Stimulated activated CD8-positive, alpha-beta memory T cell treated with anti-CD3 and anti-CD28 coated beads, Interleukin-2, amount 100 ng/mL, for 48 hours (primary cell): ENCODE data around the gene HPD.
"Not testable (repeated sequence)": the region's sequence is repeated elsewhere in the genome, so short reads cannot be mapped to it uniquely, and the experiment has no call there.

ENCODE experiments used
- DNase-seq, 2 donors: peaks; one replicate each; pipeline ENCODE4 v3.0.0-alpha.2; 2020; ENCODE audit warnings: low read depth in 2 of 2

Gene HPD

DNA sequence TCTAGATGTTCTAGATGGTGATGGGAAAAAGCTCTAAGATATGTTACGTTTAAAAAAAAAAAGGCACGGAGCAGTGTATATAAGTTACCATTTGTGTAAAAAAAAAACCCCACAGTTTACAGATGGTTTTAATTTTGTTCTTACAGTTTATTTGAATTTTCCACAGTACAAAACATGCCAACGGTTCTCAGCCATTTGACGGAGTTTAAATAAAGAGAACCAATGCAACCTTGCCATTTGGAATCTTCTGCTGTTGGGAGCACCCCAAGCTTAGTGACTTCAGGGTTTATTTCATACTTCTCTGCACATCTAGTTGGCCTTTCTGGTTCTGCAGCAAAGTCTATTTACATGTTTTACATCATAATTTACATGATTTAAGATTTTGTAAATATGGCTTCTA is 7.7 kb upstream of the HPD start:
- no peak for DNase-seq

GRCh38 chr12:121861636-121862254 is 3.1 kb upstream of the HPD start:
- no peak for DNase-seq

DNA sequence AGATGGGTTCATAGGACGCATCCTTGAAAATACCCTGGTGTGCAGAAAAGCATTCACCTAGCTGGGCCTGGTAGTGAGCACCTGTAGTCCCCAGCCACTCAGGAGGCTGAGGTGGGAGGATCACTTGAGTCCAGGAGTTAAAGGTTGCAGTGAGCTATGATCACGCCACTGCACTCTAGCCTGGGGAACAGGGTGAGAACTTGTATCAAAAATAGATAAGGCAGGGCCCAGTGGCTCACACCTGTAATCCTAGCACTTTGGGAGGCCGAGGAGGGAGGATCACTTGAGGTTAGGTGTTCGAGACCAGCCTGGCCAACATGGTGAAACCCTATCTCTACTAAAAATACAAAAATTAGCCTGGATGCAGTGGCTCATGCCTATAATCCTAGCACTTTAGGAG is 2.0 kb upstream of the HPD start:
- DNase-seq = not testable (repeated sequence)

GRCh38 chr12:121860257-121860656 is 1.6 kb upstream of the HPD start:
- DNase-seq = no peak

- DNase-seq = no peak
Observed at GRCh38 chr12:121858318-121858661, 369 bp downstream of the HPD start.

DNA sequence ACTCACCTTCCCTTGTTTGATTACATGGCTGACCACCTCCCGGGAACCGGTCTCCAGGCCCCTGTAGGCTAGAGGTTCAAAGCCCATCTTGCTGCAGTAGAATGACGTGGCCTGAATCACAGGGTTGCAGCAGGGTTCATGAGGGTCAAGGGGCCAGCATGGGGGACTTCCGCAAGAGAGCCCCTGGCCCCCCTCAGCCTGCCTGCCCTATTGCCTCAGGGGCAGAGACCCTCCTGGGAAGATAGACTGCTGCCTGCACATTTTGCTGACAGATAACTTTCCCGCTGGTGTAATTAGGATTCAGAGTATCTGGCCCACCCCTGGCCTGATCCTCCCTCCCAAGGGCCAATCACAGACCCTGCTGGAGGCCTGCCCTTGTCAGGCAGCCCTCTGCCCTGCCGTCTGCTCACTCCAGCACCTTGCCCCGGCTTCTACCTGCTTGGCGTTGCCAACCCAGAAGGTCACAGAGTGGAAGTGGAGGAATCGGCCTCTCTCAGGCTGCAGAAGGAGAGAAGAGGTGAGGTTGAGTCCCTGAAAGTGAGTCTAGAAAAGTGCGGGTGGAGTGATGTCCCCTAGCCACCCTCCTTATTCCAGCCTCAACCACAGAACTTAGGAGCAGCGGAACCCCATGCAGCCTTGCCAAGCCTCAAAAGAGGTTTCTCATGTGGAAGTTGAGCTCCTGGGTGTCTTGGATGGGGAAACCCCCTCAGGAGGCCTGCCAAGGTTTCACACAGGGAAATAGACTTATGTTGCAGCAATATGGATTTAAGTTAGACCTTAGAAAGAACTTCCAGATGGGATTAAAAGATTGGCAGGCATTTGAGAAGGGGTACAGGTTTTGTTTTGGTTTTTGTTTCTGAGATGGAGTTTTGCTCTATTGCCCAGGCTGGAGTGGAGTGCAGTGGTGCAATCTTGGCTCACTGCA is 1.1 kb downstream of the HPD start:
- DNase-seq = no peak

DNA sequence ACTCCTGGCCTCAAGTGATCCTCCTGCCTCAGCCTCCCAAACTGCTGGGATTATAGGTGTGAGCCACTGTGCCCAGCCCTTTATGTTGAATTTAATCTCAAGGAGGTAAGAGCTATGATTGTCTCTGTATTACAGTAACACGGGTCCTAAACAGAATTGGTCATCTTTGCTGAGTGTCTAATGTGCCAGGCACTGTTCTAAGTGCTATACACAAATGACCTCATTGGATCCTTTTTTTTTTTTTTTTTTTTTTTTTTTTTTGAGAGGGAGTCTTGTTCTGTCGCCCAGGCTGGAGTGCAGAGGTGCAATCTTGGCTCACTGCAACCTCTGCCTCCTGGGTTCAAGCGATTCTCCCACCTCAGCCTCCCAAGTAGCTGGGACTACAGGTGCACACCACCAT is 6.3 kb downstream of the HPD start:
- DNase-seq = not testable (repeated sequence)

GRCh38 chr12:121849665-121850064 is 9.0 kb downstream of the HPD start:
- no peak for DNase-seq

- DNase-seq = no peak
Observed at GRCh38 chr12:121849211-121849610, 9.4 kb downstream of the HPD start.

GRCh38 chr12:121845701-121846100 is 13.0 kb downstream of the HPD start:
- no peak for DNase-seq

GRCh38 chr12:121843236-121843982 is 15.2 kb downstream of the HPD start:
- DNase-seq = no peak

DNA sequence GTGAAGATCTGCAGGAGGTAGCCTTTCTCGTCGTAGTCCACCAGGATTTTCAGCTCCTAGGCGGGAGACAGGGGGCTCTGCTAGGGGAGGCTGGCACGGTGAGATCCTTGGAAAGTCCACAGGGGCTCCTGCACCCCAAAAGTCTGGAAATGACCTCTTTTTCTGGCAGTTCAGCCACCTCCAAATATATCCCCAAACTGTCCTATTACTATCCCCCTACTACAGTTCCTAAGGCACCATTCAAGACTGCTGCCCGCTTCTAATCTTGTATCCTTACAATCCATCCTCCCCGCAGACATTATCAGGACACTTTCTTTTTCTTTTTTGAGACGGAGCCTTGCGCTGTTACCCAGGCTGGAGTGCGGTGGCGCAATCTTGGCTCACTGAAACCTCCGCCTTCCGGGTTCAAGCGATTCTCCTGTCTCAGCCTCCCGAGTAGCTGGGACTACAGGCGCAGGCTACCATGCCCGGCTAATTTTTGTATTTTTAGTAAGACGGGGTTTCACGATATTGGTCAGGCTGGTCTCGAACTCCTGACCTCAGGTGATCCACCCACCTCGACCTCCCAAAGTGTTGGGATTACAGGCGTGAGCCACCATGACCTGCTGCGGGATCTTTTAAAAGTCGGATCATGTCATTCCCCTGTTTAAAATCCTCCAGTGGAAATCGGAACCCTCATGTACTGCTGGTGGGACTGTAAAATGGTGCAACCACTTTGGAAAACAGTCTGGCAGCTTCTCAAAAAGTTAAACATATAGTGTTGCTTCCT is 18.5 kb downstream of the HPD start:
- DNase-seq = no peak

DNA sequence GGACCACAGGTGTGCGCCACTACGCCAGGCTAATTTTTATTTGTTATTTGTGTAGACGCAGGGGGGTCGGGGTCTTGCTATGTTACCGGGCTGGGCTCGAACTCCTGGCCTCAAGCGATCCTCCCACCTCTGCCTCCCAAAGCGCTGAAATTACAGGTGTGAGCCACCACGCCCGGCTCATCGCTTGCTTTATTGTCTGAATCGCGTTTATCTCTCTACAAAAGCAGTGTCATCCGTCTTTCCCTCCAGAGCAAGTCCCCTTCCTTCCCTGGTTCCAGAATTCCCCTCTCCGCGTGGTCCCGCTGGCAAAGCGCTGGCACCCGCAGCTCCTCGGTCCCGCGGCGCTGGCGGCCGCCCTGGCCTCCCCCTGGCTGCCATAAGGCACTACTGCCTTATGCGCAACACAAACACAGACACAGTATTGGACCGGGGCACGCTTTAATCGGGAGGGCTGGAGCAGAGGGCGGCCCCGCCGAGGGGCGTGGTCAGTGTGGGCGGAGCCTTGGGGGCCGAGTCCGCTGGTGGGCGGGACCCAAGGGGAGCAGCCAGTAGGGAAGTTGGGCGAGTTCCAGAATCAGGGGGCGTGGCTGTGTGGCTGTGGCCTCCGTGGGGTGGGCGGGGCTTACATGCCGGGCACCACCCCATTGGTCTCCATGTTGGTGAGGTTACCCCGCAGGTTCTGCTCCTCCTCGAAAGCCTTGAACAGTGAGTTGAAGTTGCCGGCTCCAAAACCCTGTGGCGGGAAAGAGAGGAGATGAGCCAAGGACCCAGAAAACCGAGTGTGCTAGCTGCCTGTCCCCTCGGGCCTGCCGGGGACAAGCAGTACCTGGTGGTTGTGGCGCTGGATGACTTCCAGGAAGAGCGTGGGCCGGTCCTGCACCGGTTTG is 19.3 kb downstream of the HPD start:
- peak; percentile 100 for DNase-seq

DNA sequence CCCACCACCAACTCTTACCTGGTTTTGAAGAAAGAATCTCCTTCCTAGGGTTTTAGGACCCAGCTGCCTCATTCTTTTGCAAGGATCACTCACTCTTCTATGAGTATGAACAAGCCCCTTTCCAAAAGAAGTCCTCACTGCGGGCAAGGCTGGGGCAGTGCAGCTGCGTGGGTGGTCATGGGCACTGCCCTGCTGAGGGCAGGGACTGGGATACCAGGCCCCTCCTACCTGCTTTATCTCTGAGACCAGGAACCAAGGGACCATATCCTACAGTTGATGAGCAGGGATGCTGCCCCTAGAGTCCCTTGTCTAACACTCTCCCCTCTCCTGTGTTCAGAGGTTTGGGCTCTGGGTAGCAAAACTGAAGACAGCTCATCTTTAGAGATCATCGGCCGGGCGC is 20.5 kb downstream of the HPD start:
- DNase-seq = no peak

DNA sequence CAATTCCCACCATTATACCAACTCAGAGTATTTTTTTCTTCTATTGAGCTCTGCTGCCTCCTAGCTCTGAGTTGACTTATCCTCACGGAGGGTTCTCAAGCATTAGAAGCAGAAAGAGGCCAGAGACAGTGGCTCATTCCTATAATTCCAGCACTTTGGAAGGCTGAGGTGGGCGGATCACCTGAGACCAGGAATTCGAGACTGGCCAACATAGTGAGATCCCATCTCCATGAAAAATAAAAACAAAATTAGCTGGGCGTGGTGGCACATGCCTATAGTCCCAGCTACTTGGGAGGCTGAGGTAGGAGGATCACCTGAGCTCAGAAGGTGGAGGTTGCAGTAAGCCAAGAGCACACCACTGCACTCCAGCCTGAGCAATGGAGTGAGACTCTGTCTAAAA is 21.0 kb downstream of the HPD start:
- no peak for DNase-seq

GRCh38 chr12:121831571-121832245 is 27.0 kb downstream of the HPD start:
- no peak for DNase-seq

DNA sequence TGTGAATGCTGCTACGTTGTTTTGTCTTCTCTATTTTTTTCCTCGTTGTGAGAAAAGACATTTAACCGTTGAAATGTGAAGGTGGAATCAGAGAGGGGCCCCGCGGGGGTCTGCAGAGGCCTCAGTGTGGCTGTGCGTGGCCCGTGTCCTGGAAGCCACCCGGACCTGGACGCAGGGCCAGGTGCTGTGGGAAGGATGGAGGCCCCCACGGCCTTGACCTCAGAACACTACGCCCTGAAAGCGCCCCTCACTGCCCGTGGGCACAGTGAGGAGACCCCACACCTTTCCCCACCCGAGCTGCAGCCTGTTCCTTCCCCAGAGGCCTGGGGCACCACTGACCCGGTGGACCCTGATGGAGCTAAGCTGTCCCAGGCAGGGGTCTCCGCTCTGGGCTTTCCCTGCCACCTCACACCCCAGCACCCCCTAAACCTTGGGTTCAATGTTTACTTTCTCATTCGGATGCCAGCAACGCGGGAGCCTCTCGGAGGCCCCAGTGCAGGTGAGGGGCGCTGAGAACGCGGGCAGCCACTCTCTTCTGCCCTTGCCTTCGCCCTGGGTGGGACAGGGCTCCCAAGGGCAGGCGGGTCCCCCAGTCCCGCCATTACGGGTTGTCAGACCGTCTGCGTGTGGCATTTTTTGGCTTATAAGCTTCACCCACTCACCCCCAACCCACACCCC is 27.9 kb downstream of the HPD start:
- no peak for DNase-seq

- no peak for DNase-seq
Observed at GRCh38 chr12:121830134-121830533, 28.5 kb downstream of the HPD start.

DNA sequence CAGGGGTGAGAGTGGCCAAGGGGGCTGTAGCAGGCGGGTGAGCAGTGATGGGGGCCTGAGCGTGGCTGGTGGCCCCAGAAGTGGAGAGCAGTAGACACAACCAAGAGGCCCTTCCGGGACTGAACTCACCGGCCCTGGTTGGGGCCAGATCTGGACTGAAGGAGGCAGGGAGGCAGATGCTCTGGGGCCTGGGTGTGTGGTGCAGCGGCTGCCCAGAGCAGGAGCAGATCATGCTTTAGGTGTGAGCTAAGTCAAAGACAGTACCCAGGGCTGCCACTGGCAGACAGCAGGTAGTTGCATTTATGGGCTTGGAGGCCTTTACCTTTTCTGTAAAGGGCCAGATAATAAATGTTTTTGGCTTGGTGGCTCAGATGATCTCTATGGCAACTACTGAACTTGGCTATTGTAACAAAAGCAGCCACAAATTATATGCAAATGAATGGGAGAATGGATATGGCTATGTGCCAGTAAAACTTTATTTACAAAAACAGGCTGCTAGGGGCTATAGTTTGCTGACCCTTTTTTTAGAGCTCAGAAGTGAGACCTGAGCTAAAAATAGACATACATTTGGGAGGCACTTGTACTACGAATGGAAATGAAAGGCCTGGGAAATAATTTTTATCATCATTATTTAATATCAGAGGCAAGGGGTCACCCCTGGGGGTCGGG is 29.3 kb downstream of the HPD start:
- DNase-seq = no peak
